GM21515 (cell line): Measurements from ENCODE around the gene ARHGAP30.

ENCODE experiments used
- ATAC-seq: cut with Tn5 transposase; IDR thresholded peaks from one replicate; pipeline ENCODE4 v1.9.1; 2021; ENCODE audit not compliant: unreplicated experiment

Gene ARHGAP30

DNA sequence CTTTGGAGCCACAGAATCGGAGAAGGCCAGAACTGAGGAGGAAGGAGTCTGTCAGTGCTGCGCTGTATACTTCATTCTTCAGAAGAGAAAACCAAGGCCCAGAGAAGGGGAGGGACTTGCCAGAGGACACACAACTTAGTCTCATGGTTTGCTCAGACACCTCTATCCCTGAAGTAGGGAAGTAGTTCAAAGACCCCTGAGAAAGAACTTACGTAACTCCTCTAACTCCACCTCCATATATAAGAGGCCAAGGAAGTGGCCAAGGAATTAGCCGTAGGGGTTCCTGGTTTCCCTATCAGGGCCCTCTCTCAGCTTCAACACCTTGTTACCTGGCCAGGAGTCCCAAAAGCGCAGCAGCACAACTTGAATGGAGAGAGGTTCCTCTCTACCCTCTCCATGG, 20.2 kb upstream of the ARHGAP30 start:
- no peak for ATAC-seq

DNA sequence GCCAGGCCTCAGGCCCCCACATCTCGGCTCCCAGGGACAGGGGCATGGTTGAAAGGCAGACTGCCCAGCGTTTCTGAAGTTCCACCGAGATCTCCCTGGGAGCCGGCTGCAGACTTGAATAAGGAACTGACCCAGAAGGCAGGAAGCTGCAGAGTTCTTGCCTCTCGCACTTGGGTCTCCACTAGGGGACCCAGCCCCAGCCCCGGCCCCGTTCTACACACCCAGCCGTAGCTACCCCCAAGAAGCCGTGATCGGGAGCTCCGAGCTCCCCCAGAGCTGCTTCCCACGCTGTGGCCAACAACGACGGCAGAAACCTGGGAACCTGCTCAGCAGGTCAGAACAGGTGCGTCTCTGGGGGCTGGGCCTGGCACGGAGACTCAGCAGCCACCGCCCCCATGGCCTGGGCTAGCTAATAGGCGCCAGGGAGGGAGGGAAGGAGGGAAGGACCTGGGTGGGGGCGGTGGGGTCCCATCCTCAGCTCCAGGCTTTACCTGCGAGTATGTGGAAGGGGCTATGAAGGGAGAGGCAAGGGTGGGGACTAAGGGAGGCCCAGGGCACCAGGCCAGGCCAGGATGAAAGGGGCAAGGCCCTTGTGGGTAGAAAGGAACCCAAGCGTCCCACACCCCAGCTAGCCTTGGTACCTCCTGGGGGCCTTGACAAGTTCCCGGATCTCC, 19.7 kb upstream of the ARHGAP30 start, which contains the start of gene NECTIN4:
NECTIN4 (minus strand) TSS at position 308 of the 674 bp plus-strand sequence; CDS start at position 46, 262 bp downstream.
- no peak for ATAC-seq

DNA sequence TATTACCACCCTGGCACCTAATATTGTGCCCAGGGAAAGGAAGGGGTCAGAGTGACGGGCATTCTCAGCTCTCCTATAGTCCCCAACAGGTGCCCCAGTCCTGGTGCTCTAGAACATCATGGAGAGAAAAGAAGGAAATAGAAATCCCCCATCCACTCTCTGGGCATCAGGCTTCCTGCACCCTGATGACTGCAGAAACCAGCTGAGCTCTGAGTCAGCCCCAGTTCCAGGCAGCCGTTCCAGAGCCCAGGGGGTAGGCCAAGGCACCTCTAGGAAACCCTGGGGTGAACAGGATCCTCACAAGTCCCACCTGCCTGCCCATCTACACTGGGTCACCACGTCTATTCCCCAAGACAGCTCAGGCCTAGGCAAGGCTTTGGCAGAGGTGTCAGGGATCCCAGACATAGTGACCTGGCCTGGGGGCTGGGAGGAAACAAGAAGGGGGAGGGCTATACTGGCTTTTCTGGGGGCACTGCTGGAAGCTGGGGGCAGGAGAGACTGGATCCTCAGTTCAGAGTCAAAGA, 19.0 kb upstream of the ARHGAP30 start:
- ATAC-seq = no peak

DNA sequence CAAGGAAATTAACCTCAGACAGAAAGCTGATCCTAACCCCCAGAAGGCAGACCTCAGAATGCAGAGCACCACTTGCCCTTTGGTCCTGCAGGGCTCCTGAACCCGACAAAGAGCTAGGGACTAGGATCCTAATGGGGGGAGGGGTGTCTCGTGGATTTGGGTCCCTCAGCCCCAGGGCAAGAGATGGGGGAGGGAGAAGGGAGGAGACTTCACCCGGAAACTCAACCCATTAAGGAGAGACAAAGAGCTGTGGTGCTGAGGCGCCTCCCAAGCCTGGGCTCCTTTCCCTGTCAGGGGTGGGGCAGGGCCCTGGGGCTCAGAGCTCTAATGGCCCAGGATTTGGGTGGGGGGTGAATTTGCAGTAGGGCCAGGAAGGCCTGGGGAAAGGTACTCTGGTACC, 16.8 kb upstream of the ARHGAP30 start:
- no peak for ATAC-seq

DNA sequence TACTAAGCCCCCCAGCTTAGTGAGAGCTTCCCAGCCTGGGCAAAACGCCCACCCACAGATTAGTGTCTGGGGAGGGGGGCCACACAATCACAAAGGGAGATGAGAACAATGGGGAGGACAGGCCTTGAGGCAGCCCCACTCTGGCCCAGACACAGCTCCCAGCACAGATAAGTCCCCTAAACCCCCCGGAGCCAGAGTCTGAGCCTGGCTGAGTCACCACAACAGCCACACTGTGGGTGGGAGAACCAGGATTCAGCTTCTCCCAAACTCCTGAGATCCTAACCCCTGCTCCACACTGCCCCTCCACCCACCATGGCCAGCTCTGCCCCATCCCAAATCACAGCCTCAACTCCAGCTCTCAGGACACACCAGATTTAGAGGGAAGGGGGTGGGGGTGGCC, 15.5 kb upstream of the ARHGAP30 start:
- ATAC-seq = no peak

DNA sequence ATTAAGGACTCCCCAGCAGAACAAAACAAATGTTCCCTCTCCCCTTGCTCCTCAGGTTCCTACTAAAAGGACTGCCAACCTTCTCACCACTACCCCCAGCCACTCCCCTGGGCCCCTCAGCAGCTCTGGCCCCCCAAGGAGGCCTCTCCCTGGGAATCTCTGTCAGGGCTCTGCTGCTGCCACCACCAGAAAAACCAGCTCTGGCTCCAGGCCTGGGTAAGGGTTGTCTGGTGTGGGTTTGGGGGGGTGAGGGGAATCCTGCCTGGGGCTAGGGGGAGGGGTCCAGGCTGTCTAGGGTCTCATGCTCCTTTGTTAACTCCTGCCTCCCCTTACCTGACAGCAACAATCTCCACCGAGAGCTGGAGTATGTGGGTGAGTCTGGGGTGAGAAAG, 14.9 kb upstream of the ARHGAP30 start:
- ATAC-seq = no peak

DNA sequence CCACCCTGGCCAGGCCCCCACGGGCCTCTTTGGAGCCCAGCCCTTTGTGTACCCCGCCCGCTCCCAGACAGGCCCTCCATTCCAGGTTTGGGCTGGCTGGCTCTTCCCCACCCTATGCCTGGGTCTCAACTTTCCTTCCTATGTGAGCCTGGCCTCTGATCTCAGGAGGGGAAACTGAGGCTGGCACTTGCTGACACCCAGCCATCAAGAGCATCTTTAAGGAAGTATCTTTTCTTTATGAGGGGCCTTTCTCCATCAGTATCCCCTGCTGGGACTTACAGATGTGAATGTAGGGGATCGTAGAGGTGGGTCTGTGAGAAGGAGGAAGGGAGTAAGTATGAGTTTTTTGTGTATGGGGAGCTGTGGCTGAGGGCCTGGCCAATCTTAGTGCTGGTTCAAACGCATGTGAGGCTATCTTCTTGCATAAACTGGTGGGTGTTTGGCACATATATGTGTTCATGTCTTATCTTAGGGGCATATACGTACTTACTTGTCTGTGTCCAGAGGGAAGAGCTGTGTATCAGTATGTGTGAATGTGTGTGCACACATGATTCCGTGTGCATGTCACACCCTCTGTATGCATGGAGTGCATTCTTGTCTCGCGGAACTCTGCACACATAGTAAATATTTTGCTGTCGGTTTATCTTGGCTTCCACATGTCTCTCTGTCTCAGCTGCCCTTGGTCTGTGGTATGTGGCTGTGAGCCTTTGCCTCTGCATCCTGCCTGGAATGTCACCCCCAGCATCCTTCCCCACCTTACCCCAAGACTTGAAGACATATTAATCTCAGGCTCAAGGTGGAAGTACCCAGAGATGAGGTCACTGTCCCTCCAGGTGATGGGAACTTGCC, 14.3 kb upstream of the ARHGAP30 start:
- no peak for ATAC-seq

DNA sequence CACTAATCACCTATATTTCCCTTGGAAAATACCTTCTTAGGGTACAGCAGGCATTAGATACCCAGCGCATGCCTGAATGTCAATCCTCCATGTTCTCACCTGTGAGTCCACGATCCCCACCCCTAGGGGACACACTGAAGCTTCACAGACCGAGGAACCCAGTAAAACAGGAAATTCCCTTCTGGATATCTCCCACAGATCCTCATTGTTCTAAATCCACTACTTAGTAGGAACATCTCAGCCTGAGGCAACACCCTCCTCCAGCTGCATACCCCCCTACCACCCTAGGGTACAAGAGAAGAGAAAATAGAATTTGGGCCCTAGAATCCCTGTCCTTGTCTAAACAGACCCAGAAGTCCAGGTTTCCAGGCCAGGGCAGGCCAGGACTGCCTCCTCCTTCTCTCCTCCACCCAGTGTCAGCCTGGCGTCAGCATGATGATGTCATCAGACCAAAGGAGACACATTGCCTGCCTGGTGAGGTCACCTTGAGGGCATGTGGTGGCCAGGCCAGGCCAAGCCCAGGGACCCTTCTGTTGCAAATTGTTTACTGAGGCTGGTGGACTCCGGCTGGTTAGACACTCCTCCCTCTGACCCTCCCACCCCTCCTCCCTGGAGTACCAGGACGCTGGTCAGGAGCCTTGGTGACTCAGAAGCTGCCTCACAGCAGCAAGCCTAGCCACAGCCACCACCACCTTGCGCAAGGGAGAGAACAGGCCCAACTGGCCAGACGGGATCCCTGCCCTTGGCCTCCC, 13.5 kb upstream of the ARHGAP30 start:
- ATAC-seq = no peak

DNA sequence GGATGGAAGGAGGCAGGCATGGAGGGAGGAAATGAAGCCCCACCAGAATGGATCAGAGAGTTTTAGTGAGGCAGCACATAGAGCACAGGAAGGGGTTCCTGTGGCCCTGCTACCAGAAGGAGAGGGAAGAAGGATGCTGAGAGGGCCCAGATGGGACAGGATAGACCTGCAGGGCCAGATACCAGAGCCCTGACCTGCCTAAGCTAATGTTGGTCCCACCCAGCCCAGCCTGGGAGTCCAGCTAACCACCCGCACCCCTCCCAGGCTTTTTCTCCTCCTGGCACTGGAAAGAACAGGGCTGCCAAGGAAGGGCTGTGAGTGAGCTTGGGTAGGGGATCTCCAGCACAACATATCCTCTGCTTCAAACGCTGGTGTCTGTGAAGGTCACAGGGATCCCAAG, 12.8 kb upstream of the ARHGAP30 start:
- ATAC-seq = no peak

DNA sequence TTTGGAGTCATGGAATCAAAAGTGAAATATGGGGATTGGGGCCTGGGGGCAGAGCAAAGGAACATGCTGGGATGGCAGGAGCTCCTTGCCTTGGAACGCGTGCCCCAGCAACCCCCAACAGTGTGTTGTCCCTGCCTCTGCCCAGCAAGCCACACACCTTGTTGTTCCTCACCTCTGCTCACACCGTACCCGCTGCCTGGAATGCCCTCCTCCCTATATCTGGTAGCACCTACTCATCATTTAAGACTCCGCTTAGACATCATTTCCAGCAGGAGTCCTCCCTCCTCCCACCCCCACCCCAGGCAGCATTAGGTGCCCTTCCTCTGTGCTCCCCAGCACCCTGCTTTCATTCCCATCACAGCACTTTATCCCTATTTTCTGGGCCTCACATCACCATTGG, 11.8 kb upstream of the ARHGAP30 start:
- no peak for ATAC-seq

DNA sequence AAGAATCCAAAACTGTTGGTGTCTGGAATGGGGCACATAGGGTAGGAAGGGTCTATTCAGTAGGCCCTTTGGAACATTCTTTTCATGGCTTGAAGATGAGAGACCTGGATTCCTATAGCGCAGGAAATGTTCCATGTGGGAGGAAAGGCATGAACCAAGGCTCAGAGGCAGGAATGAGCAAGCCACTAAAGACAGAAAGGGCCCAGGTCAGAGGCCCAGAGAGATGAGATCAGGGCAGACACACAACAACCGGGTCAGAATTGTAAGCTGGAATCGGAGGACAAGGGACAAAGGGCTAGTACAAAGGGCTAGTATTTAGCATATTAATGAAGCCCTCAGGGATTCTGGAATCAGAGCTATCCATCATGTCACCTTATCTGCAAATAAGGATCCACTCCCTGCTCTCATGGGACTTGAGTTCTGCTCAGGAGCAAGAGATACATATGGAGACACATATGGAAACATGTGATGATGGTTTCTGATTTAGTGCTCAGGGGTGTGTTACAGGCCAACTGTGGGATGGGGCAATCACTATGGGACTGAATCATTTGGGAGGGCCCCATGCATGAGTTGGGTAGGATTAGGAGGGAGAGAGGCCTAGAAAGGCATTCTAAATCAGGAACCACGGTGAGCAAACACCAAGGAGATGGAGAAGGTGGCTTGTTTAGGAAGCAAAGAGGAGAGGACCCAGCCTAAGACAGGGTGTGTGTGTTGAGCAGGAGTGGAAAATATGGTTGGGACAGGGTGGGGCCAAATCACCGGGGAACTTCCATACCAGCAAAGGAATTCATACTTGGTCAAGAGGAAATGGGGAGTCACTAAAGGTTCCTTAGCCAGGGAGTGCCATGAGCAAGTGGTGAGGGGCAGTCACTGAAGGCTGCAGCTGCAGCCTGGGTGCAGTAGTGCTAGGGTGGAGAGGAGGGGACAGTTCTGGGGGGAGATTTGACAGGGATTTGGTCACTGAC, 11.0 kb upstream of the ARHGAP30 start:
- ATAC-seq = no peak

DNA sequence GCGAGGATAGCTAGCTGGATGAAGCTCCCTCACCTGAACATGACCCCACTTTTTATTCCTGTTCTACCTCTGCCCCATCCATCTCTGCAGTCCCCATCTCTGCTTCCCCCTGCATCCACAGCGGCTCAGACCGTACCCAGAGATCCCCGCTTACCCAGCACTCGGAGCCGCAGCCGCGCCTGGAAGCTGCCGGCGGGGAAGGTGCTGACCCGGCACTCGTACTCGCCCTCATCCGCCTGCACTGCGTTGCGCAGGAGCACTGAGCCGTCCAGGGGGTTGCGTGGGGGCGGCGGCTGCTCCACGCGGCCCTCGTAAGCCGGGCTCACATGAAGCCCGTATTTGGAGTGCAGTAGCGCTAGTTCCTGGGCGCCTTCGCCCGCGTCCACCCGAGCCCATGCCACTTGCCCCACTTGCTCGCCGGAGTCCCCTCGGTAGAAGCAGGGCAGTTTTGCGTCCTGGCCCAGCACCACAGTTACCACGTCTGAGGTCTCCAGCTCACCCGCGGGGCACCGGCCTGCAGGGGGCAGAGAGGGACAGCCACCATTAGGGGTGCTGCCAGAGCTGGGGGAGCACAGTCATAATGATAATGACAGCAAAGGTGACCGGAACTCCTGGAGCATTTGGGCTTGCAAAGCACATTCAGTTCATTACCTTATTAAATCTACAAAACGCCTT, 9.9 kb upstream of the ARHGAP30 start:
- ATAC-seq = no peak

DNA sequence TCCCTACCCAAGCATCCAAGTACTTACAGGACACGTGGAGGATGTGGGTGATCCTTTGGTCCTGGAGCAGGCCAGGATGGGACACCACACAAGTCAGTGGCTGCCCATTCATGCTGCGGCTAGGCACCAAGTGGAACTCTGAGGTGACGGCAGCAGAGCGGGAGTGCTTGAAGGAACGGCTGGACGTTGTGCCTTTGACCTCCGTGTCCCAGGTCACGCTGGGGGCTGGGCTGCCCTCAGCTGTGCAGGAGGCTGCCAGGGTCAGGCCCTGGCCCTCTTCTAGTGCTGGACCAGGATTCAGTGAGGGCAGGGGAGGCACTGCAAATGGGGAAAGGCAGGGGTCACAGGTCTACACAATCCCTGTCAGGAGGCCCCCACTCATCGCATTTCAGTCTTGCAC, 7.7 kb upstream of the ARHGAP30 start:
- no peak for ATAC-seq

DNA sequence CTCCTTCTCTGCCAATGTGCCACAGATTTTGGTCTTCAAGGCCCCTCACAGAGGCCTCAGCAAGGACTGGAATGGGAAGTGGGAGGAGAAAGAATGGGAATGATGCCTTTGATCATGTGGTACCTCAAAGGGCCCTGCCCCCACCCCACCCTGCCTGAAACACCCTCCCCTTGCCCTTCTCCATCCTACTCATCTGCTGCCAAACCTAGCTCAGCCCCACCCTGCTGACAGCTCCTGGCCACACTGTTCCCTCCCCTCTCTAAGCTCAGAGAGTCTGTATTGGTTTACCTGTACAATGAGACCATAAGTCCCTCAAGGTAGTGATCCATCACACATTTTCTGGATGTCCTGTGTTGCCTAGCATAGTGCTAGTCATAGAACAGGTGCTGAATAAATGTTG, 6.7 kb upstream of the ARHGAP30 start:
- ATAC-seq = no peak

DNA sequence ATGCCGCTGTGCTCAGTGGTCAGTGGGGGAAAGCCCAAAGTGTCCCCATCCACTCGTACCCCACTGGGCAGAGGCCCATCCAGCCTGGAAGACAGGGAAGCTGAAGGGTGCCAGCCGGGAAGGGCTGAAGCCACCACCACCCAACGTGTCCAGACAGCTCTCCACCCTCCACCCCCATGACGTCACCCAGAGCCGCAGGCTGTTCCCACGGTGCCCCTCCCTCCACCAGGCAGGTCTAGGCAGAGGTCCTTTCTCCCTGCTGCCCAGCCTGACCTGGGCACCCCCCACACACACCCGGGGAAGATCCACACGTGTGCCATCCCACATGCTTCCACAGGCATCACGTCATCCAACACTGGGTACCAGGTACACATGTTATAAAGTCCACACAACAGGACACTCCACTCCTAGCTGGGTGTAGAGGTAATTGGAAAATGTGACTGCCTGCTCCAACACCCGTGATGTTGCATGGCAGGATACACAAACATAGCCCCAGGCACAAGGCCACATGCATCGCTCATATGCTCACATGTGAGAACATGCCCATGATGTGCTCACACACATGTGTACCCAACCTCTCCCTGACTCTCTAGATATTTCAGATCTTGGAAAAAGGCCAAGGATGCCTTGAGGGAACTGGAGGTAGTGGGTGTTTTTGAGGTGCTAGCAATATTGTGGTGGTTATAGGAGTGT, 5.1 kb upstream of the ARHGAP30 start:
- no peak for ATAC-seq

DNA sequence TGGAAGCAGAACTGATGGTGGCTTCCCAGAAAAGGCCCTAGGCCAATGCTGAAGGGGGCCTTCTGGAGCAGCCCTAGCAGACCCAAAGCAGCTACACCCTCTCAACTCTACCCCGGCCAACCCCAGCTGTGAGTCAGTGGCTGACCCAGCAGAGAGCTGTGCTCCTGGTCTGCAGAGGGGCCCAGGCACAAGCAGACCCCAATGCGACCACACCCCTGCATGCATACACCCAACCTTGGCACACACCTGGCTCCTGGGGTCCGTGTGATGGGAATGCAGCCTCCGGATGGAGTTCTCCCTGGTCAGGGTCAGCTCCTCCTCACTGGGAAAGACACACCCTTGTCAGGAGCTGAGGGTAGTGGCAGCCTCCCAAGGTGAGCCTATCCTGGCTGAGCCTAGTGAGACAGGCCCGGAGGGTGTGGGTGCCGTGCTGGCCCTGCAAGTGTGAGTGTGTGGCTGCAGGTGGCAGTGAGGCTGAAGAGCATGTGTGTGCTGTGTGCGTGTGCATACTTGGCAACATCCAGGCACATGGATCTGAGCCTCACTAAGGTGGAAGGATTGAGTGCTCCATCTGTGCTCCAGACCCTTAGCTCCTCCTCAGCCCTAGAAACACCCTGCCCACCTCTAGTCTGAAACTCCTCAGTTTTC, 3.9 kb upstream of the ARHGAP30 start:
- no peak for ATAC-seq

DNA sequence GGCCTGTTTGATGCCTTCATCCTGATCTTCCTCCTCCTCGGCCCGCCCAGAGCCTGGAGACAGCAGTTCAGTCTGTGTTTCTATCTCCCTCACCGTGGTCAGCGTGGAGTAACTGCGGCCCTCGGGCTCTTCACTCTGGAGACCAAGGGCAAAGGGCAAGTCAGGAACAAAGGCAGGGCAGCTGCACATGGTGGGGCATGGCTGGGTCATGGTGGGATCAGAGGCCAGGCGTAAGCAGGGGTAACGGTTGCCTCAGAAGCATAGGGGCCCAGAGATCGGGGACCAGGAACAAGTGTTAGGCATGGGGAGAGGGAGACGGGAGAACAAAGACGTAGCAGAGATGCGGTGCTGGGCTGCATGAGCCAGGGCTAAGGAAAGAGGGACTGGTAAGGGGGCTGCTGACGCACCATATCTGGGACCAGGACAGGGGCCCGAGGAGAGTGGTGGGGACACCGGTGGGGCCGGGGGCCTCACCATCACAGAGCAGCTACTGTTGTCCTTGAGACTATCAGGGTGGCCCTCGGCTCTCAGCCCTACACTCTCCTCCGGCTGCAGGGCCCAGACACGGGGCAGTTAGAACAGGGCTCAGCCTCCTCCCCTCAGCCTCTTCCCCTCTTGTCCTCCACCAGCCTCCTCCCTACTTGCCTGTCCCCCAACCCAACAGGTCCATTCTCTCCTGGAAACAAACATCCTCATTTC, 3.2 kb upstream of the ARHGAP30 start:
- no peak for ATAC-seq

DNA sequence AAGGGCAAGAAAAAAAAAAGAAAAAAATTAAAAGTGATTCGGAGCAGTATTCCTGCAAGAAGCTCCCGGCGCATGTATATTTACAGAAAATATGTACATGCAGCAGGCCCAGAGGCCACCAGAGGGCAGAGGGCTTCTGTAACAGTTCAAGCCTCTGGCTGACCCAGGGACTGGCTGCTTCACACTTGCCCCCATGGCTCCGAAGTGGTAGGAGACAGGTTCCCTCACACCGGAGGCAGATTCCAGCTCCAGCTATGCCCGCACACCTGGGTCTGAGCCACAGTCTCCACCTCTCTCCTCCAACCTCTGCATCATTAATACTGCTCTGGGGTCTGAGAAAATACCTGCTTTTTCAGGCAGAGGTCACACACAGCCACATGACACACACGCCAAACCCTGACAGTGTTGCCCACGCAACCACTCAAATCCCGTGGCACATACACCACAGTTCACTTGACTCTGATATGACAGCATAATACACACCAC, 2.2 kb upstream of the ARHGAP30 start:
- no peak for ATAC-seq
